H1 (cell line): ENCODE data around the gene MARK3. TPM values are rescaled to one million over a fixed set of nuclear protein-coding genes. Genes with fewer than 3 reads are reported as not detected.

Experiments
- CTCF ChIA-PET: fragments of 300-600 bp; sonication (Branson Sonifier 250); formaldehyde crosslinking; loops from one replicate; lab custom pipeline; 2021; ENCODE audit not compliant: partially characterized antibody; lab: Charles Lee
- POLR2A ChIA-PET: fragments of 300-600 bp; sonication (Branson Sonifier 250); formaldehyde crosslinking; loops from one replicate; lab custom pipeline; 2021; ENCODE audit warnings: inconsistent platforms; ENCODE audit not compliant: partially characterized antibody; lab: Charles Lee
- DNase-seq, 2 experiments: peaks; one replicate each; pipeline versions ENCODE4 v3.0.0 to v3.0.0-alpha.2; 2010 to 2022; ENCODE audit warnings: low spot score in 2 of 2, low read depth in 1 of 2, mixed read lengths in 1 of 2
- FAIRE-seq: peaks from 2 replicates; lab custom pipeline; 2011; peaks lifted over from hg19 to GRCh38; lab: Jason Lieb, UNC
- H2AFZ ChIP-seq: 2 replicates; pipeline ENCODE4 v1.8.1; 2012; ENCODE audit warnings: low read length, inconsistent platforms
- H2AK5ac ChIP-seq: 2 replicates; pipeline ENCODE4 v1.6.1; 2013; ENCODE audit warnings: low read depth, low read length
- H2BK120ac ChIP-seq: replicated peaks from 2 replicates; pipeline ENCODE3; 2013; ENCODE audit warnings: low read depth, low read length, inconsistent platforms
- H2BK12ac ChIP-seq: 2 replicates; pipeline ENCODE4 v1.6.1; 2013; ENCODE audit warnings: low read depth, low read length
- H2BK15ac ChIP-seq: 2 replicates; pipeline ENCODE4 v1.6.1; 2013; ENCODE audit warnings: low read length
- H2BK20ac ChIP-seq: 2 replicates; pipeline ENCODE4 v1.6.1; 2013; ENCODE audit warnings: low read length
- H2BK5ac ChIP-seq: 2 replicates; pipeline ENCODE4 v1.6.1; 2013; ENCODE audit warnings: low read depth, low read length
- H3K14ac ChIP-seq: 2 replicates; pipeline ENCODE4 v1.6.1; 2013; ENCODE audit warnings: inconsistent platforms; ENCODE audit not compliant: insufficient read length
- H3K18ac ChIP-seq: 2 replicates; pipeline ENCODE4 v1.6.1; 2013; ENCODE audit warnings: low read length; ENCODE audit errors: extremely low read depth
- H3K23ac ChIP-seq: 2 replicates; pipeline ENCODE4 v1.6.1; 2013; ENCODE audit warnings: inconsistent platforms; ENCODE audit not compliant: insufficient read length
- H3K23me2 ChIP-seq: 2 replicates; pipeline ENCODE4 v1.6.1; 2013; ENCODE audit warnings: low read depth, low read length
- H3K27ac ChIP-seq: 2 replicates; pipeline ENCODE4 v1.6.1; 2011; ENCODE audit warnings: low read depth, low read length, inconsistent platforms
- H3K27me3 ChIP-seq, 4 experiments: replicated peaks in 1 of 4; 1 replicate in 1 of 4; 2 replicates in 3 of 4; pipeline versions ENCODE4 v1.6.1 to v1.8.1; 2011 to 2013; ENCODE audit warnings: low read length in 3 of 4, mild to moderate bottlenecking in 3 of 4, inconsistent platforms in 2 of 4, mixed read lengths in 2 of 4, moderate library complexity in 1 of 4; ENCODE audit not compliant: control insufficient read depth in 3 of 4, insufficient read depth in 3 of 4; ENCODE audit errors: extremely low read depth in 1 of 4
- H3K36me3 ChIP-seq, 4 experiments: 2 replicates each; pipeline versions ENCODE4 v1.6.1 to v1.8.1; 2011 to 2013; ENCODE audit warnings: mild to moderate bottlenecking in 4 of 4, low read length in 3 of 4, moderate library complexity in 2 of 4, control low read depth in 1 of 4, inconsistent platforms in 1 of 4; ENCODE audit not compliant: insufficient read depth in 4 of 4, control insufficient read depth in 2 of 4
- H3K4ac ChIP-seq: replicated peaks from 2 replicates; pipeline ENCODE3; 2013; ENCODE audit warnings: low read length, low read depth, mixed read lengths, inconsistent platforms; ENCODE audit not compliant: insufficient read length
- H3K4me1 ChIP-seq, 4 experiments: replicated peaks in 1 of 4; 1 replicate in 1 of 4; 2 replicates in 3 of 4; pipeline versions ENCODE4 v1.6.1 to v1.8.1; 2011 to 2013; ENCODE audit warnings: low read length in 3 of 4, inconsistent platforms in 2 of 4, mixed read lengths in 1 of 4; ENCODE audit not compliant: insufficient read depth in 4 of 4, control insufficient read depth in 3 of 4
- H3K4me2 ChIP-seq, 2 experiments: 2 replicates each; pipeline versions ENCODE4 v1.6.1 to v1.8.1; 2011 to 2013; ENCODE audit warnings: low read depth in 2 of 2, low read length in 2 of 2, control low read depth in 1 of 2, inconsistent platforms in 1 of 2, mild to moderate bottlenecking in 1 of 2; ENCODE audit not compliant: insufficient read depth in 1 of 2
- H3K4me3 ChIP-seq, 4 experiments: fragments of 200-600, 300-600 bp in 1 of 4; sonication (generic), shearing (Covaris generic), sonication (Bioruptor Twin) in 1 of 4; 2 replicates each; pipeline versions ENCODE4 v1.5.1 to v1.8.1; 2011 to 2016; ENCODE audit warnings: low read length in 4 of 4, low read depth in 3 of 4, control low read depth in 2 of 4, inconsistent platforms in 2 of 4, mild to moderate bottlenecking in 2 of 4, mixed read lengths in 1 of 4, moderate library complexity in 1 of 4; ENCODE audit not compliant: insufficient read depth in 2 of 4; ENCODE audit errors: extremely low read depth in 1 of 4
- H3K56ac ChIP-seq: replicated peaks from 2 replicates; pipeline ENCODE3; 2013; ENCODE audit warnings: low read depth, mild to moderate bottlenecking, mixed read lengths, low read length, inconsistent platforms; ENCODE audit not compliant: insufficient read length
- H3K79me1 ChIP-seq: 2 replicates; pipeline ENCODE4 v1.6.1; 2013; ENCODE audit warnings: low read depth, low read length, control low read depth
- H3K79me2 ChIP-seq, 2 experiments: 2 replicates each; pipeline versions ENCODE4 v1.6.1 to v1.8.1; 2012 to 2013; ENCODE audit warnings: low read length in 2 of 2, mild to moderate bottlenecking in 2 of 2, inconsistent platforms in 1 of 2; ENCODE audit not compliant: insufficient read depth in 2 of 2, control insufficient read depth in 1 of 2
- H3K9ac ChIP-seq, 4 experiments: replicated peaks in 1 of 4; 1 replicate in 1 of 4; 2 replicates in 3 of 4; pipeline versions ENCODE4 v1.6.1 to v1.8.1; 2011 to 2013; ENCODE audit warnings: low read depth in 3 of 4, low read length in 3 of 4, control low read depth in 2 of 4, mild to moderate bottlenecking in 2 of 4, moderate library complexity in 2 of 4, inconsistent platforms in 1 of 4; ENCODE audit errors: extremely low read depth in 1 of 4
- H3K9me3 ChIP-seq, 2 experiments: 2 replicates each; pipeline versions ENCODE4 v1.6.1 to v1.8.1; 2012 to 2013; ENCODE audit warnings: mild to moderate bottlenecking in 2 of 2, moderate library complexity in 2 of 2, control low read depth in 1 of 2, inconsistent platforms in 1 of 2, low read depth in 1 of 2, low read length in 1 of 2, mixed read lengths in 1 of 2; ENCODE audit not compliant: insufficient read depth in 2 of 2
- H4K20me1 ChIP-seq, 2 experiments: replicated peaks in 1 of 2; 2 replicates each; pipeline versions ENCODE3 to v1.8.1; 2011 to 2013; ENCODE audit warnings: inconsistent platforms in 2 of 2, low read length in 2 of 2, mild to moderate bottlenecking in 1 of 2; ENCODE audit not compliant: insufficient read depth in 2 of 2, control insufficient read depth in 1 of 2
- H4K5ac ChIP-seq: 2 replicates; pipeline ENCODE4 v1.6.1; 2013; ENCODE audit warnings: low read length, low read depth, mixed read lengths, inconsistent platforms; ENCODE audit not compliant: insufficient read length
- H4K8ac ChIP-seq: 2 replicates; pipeline ENCODE4 v1.8.0; 2013; ENCODE audit warnings: mild to moderate bottlenecking, moderate library complexity, low read length, inconsistent platforms; ENCODE audit not compliant: insufficient read depth; ENCODE audit errors: extremely low read depth
- H4K91ac ChIP-seq: replicated peaks from 2 replicates; pipeline ENCODE3; 2013; ENCODE audit warnings: low read length, mixed read lengths, inconsistent platforms; ENCODE audit not compliant: insufficient read length
- BACH1 ChIP-seq: IDR thresholded peaks from 2 replicates; pipeline ENCODE4 v1.6.1; 2012; ENCODE audit warnings: low read length, improper control_type of control experiment
- CTCF ChIP-seq, 3 experiments: IDR thresholded peaks; 1 replicate in 2 of 3; 2 replicates in 1 of 3; pipeline versions ENCODE4 v1.5.1 to v1.6.1; 2011; ENCODE audit warnings: low read length in 3 of 3, mild to moderate bottlenecking in 3 of 3, inconsistent platforms in 2 of 3, low read depth in 1 of 3, moderate library complexity in 1 of 3; ENCODE audit not compliant: insufficient read depth in 1 of 3; ENCODE audit errors: control extremely low read depth in 1 of 3
- EGR1 ChIP-seq: IDR thresholded peaks from 2 replicates; pipeline ENCODE4 v1.6.1; 2011; ENCODE audit warnings: low read depth, low read length, borderline replicate concordance
- GTF2F1 ChIP-seq: IDR thresholded peaks from 2 replicates; pipeline ENCODE4 v1.6.1; 2012; ENCODE audit warnings: low read depth, low read length, improper control_type of control experiment, borderline replicate concordance
- JUN ChIP-seq: IDR thresholded peaks from 2 replicates; pipeline ENCODE4 v1.6.1; 2011; ENCODE audit warnings: low read depth, mild to moderate bottlenecking, improper control_type of control experiment, low read length
- JUND ChIP-seq: IDR thresholded peaks from 2 replicates; pipeline ENCODE4 v1.6.1; 2011; ENCODE audit warnings: mild to moderate bottlenecking, improper control_type of control experiment, low read length
- NANOG ChIP-seq: IDR thresholded peaks from 2 replicates; pipeline ENCODE4 v1.6.1; 2011; ENCODE audit warnings: low read length, low read depth, mild to moderate bottlenecking, inconsistent platforms; ENCODE audit not compliant: insufficient read depth, poor library complexity, severe bottlenecking
- POU5F1 ChIP-seq: IDR thresholded peaks from 2 replicates; pipeline ENCODE4 v1.6.1; 2011; ENCODE audit warnings: low read depth, mild to moderate bottlenecking, low read length, moderate library complexity
- TAF1 ChIP-seq: IDR thresholded peaks from 2 replicates; pipeline ENCODE4 v1.6.1; 2011; ENCODE audit warnings: mild to moderate bottlenecking, low read depth, low read length
- TCF12 ChIP-seq: IDR thresholded peaks from 2 replicates; pipeline ENCODE4 v1.6.1; 2011; ENCODE audit warnings: low read depth, mild to moderate bottlenecking, low read length
- YY1 ChIP-seq: IDR thresholded peaks from 2 replicates; pipeline ENCODE4 v1.6.1; 2011; ENCODE audit warnings: low read depth, mild to moderate bottlenecking, low read length
- WGBS, 2 experiments: shearing (Covaris generic) in 1 of 2; methylation state at CpG; one replicate each; pipeline versions ENCODE4 v1.1.6 to v1.1.7; 2013 to 2015; ENCODE audit warnings: low lambda C conversion rate in 2 of 2, mixed read lengths in 2 of 2, inconsistent platforms in 1 of 2, low coverage in 1 of 2, missing lambda C conversion rate in 1 of 2; ENCODE audit not compliant: insufficient replicate concordance in 2 of 2, insufficient coverage in 1 of 2, insufficient read length in 1 of 2; ENCODE audit errors: extremely low coverage in 1 of 2, missing lambda C conversion rate in 1 of 2; 5-methylcytosine and 5-hydroxymethylcytosine counted together
- polyA plus RNA-seq, 7 experiments: library from polyadenylated mRNA; depleted of rRNA in 3 of 7; stranded (reverse) in 5 of 7; unstranded in 2 of 7; fragments of >200 nt in 5 of 7; fragments of 200-250 nt in 2 of 7; gene quantifications; 1 replicate in 5 of 7; 2 replicates in 1 of 7; 4 replicates in 1 of 7; pipeline versions ENCODE4 v1.2.1 to v1.2.3, GENCODE V29; 2011 to 2013; ENCODE audit warnings: missing spikeins in 2 of 7, mixed read lengths in 2 of 7
- total RNA-seq: library from RNA; stranded (reverse); fragmentation: NEBNext Ultra II Directional; extraction: Animal tissue kit (Norgen Biotek cat#: 25700); gene quantifications from 2 replicates; pipeline ENCODE4 v1.2.1, GENCODE V29; 2021

MARK3 gene
- total and polyA plus RNA-seq, 2 of the 8 experiments (the other 6 are each of a cell fraction or from before 2014, with no cell fraction given): 39.4 to 76.9 TPM

GRCh38 chr14:103370087-103370486 lies 15.1 kb upstream of the MARK3 start:
- Histone ChIP-seq H3K4me3 (no peak overlapping the region), H3K36me3 (no peaks in the 10 kb centered on the region), H2BK20ac (no peak overlapping the region), H2BK12ac (no peak overlapping the region), H3K27me3 (no peaks in the 10 kb centered on the region), H2BK120ac (no peak overlapping the region), H4K8ac (no peak overlapping the region), H3K4ac (no peak overlapping the region), H3K9me3 (no peaks in the 10 kb centered on the region), H3K9ac (no peak overlapping the region), H3K23me2 (no peaks in the 10 kb centered on the region), H2BK5ac (no peak overlapping the region), H3K23ac (no peak overlapping the region), H2BK15ac (no peak overlapping the region), H2AFZ (no peak overlapping the region), H4K5ac (no peak overlapping the region), H4K91ac (no peak overlapping the region), H3K14ac (no peak overlapping the region), H3K79me2 (no peaks in the 10 kb centered on the region), H3K4me1 (peaks cover 0 to 3% (median 2%) of the 10 kb centered on the region in 4 experiments; a peak in 2 of 7 replicates), H4K20me1 (no peaks in the 10 kb centered on the region), H2AK5ac (no peak overlapping the region), H3K18ac (no peak overlapping the region), H3K27ac (no peak overlapping the region), H3K79me1 (no peaks in the 10 kb centered on the region), H3K4me2 (no peak overlapping the region), H3K56ac (no peak overlapping the region)
- POLR2A ChIA-PET: interaction anchor here (0.7 to 1.5 kb wide), 5 partner anchors 13 to 46 kb away, joined by 3 read pairs; partner anchors contain the start of gene EIF5
- CTCF ChIA-PET: interaction anchor here (0.7 to 2.3 kb wide), 6 partner anchors 21 to 153 kb away, joined by 3 to 6 read pairs (median 4); partner anchors contain the start of gene CKB
- 82% methylated on average over 3 of the region's 3 CpGs; no CpG with 5 or more reads in 1 of the 2 experiments for WGBS, 2 experiments
- DNase-seq (no peak), FAIRE-seq (no peak)
- TF ChIP-seq JUND (no peak), GTF2F1 (no peak), EGR1 (no peak), NANOG (no peak), POU5F1 (no peak), TCF12 (no peak), BACH1 (no peak), TAF1 (no peak), YY1 (no peak), JUN (no peak), CTCF (IDR thresholded peaks at IDR 0.05; ENCODE audit: control extremely low read depth in 1 of 3, insufficient read depth in 1 of 3, low read depth in 1 of 3, low read length in 3 of 3) (no peak)
